PFSK-1 (cell line): ENCODE results near the gene IRF5.

Experiments
- FOXP2 ChIP-seq: optimal IDR thresholded peaks from 2 replicates; pipeline ENCODE3; 2011; ENCODE audit warnings: borderline replicate concordance, control low read depth, inconsistent platforms; ENCODE audit not compliant: insufficient read depth; ENCODE audit errors: extremely low read length, extremely low read depth
- POLR2AphosphoS5 ChIP-seq: IDR thresholded peaks from 2 replicates; pipeline ENCODE4 v1.6.1; 2012; ENCODE audit warnings: low read depth, mild to moderate bottlenecking, control low read depth, low read length, moderate library complexity
- SIN3A ChIP-seq: IDR thresholded peaks from 2 replicates; pipeline ENCODE4 v1.6.1; 2012; ENCODE audit warnings: mild to moderate bottlenecking, low read length, moderate library complexity, borderline replicate concordance; ENCODE audit not compliant: insufficient read depth
- TAF1 ChIP-seq: IDR thresholded peaks from 2 replicates; pipeline ENCODE4 v1.6.1; 2012; ENCODE audit warnings: low read length, control low read depth, borderline replicate concordance; ENCODE audit not compliant: insufficient read depth
- TF ChIP-seq, protein P1 (sequence below), 2 experiments: IDR thresholded peaks; 2 replicates each; pipeline versions ENCODE4 v1.6.1 to v1.8.0; 2011 to 2012; ENCODE audit warnings: low read depth in 2 of 2, low read length in 2 of 2, control low read depth in 1 of 2, inconsistent platforms in 1 of 2, mild to moderate bottlenecking in 1 of 2, moderate library complexity in 1 of 2; ENCODE audit not compliant: insufficient read depth in 1 of 2

DNA sequence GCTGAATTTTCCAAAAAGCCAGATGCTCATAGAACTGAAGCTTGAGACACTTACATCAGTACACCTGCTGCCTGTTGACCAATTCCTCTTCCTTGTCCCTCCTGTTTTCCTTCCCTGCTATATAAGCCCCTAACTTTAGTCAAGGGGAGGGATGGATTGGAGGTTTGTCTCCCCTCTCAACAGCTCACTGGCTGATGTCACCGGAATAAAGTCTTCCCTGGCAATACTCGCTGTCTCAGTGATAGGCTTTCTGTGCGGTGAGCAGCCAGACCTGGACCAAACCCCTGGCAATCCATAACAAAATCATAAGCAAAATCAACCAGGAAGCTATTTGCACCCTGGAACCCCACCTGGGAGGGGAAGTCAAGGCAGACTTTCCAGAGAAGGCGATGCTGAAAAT lies 929 bp upstream of the IRF5 start:
- TF ChIP-seq POLR2AphosphoS5 (no peak), TAF1 (no peak), SIN3A (no peak), FOXP2 (no peak)
- TF ChIP-seq, protein P1, sequence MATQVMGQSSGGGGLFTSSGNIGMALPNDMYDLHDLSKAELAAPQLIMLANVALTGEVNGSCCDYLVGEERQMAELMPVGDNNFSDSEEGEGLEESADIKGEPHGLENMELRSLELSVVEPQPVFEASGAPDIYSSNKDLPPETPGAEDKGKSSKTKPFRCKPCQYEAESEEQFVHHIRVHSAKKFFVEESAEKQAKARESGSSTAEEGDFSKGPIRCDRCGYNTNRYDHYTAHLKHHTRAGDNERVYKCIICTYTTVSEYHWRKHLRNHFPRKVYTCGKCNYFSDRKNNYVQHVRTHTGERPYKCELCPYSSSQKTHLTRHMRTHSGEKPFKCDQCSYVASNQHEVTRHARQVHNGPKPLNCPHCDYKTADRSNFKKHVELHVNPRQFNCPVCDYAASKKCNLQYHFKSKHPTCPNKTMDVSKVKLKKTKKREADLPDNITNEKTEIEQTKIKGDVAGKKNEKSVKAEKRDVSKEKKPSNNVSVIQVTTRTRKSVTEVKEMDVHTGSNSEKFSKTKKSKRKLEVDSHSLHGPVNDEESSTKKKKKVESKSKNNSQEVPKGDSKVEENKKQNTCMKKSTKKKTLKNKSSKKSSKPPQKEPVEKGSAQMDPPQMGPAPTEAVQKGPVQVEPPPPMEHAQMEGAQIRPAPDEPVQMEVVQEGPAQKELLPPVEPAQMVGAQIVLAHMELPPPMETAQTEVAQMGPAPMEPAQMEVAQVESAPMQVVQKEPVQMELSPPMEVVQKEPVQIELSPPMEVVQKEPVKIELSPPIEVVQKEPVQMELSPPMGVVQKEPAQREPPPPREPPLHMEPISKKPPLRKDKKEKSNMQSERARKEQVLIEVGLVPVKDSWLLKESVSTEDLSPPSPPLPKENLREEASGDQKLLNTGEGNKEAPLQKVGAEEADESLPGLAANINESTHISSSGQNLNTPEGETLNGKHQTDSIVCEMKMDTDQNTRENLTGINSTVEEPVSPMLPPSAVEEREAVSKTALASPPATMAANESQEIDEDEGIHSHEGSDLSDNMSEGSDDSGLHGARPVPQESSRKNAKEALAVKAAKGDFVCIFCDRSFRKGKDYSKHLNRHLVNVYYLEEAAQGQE (IDR thresholded peaks at IDR 0.05; ENCODE audit: insufficient read depth in 1 of 2, low read depth in 2 of 2, low read length in 2 of 2), result no peak
